ENCODE data around the gene FAM237A. TPM values are rescaled to one million over a fixed set of nuclear protein-coding genes. Genes with fewer than 3 reads are reported as not detected.

FAM237A gene
- total and polyA plus RNA-seq, 2 experiments from 2014 or later = not detected

DNA sequence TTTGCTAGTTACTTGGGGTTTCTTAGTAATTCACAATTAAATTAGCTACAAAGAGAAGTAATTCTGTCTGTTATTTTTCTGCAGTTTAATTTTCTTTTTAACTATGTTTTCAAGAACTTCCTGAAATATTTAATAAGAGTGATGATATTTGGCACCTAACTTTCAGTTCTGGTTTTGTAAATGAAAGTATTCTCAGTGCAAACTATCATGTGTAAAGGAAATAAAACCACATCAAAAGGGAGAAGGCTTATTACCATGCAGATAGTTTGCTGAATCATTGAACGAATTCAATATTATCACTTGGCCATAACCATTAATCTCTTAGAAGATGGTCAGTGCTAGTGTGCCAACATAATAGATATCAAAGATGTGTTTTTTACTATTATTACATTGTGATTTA lies 46.7 kb downstream of the FAM237A start:
- no peaks in the 10 kb centered on the region for H3F3A ChIP-seq (replicated peaks; ENCODE audit: low read depth)
- H3K4me2 ChIP-seq = no peak overlapping the region
- no peaks in the 10 kb centered on the region for H3K4me1 ChIP-seq (ENCODE audit: insufficient read depth)
- Mint-ChIP-seq H3K27me3 (ENCODE audit: insufficient read depth, low read depth, poor library complexity) (no peaks in the 10 kb centered on the region), H3K9me3 (no peaks in the 10 kb centered on the region; the same call in 2 of the 3 replicates), H3K4me1 (no peaks in the 10 kb centered on the region), H3K27ac (no peak overlapping the region), H3K4me3 (no peak overlapping the region), H3K36me3 (ENCODE audit: low read depth) (no peaks in the 10 kb centered on the region)
- no peak for DNase-seq (ENCODE audit: low spot score)
- TF ChIP-seq NANOG (IDR thresholded peaks at IDR 0.05; ENCODE audit: borderline replicate concordance) = no peak
- no peak for TF ChIP-seq CREB1 (CRISPR knock-in tag; IDR thresholded peaks at IDR 0.05; ENCODE audit: low read depth)
- no peak for TF ChIP-seq ZNF331 (CRISPR knock-in tag; IDR thresholded peaks at IDR 0.05; ENCODE audit: low read depth)
- no peak for TF ChIP-seq EZH2phosphoT487 (IDR thresholded peaks at IDR 0.05; ENCODE audit: unreplicated experiment)
- no peak for TF ChIP-seq STAT1 (IDR thresholded peaks at IDR 0.05; ENCODE audit: unreplicated experiment)
- no peak for TF ChIP-seq JUNB (IDR thresholded peaks at IDR 0.05; ENCODE audit: unreplicated experiment)
- TF ChIP-seq, protein P1, sequence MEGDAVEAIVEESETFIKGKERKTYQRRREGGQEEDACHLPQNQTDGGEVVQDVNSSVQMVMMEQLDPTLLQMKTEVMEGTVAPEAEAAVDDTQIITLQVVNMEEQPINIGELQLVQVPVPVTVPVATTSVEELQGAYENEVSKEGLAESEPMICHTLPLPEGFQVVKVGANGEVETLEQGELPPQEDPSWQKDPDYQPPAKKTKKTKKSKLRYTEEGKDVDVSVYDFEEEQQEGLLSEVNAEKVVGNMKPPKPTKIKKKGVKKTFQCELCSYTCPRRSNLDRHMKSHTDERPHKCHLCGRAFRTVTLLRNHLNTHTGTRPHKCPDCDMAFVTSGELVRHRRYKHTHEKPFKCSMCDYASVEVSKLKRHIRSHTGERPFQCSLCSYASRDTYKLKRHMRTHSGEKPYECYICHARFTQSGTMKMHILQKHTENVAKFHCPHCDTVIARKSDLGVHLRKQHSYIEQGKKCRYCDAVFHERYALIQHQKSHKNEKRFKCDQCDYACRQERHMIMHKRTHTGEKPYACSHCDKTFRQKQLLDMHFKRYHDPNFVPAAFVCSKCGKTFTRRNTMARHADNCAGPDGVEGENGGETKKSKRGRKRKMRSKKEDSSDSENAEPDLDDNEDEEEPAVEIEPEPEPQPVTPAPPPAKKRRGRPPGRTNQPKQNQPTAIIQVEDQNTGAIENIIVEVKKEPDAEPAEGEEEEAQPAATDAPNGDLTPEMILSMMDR (conservative IDR thresholded peaks at IDR 0.05; ENCODE audit: low read depth in 2 of 2) = no peak
- TF ChIP-seq, protein P2, sequence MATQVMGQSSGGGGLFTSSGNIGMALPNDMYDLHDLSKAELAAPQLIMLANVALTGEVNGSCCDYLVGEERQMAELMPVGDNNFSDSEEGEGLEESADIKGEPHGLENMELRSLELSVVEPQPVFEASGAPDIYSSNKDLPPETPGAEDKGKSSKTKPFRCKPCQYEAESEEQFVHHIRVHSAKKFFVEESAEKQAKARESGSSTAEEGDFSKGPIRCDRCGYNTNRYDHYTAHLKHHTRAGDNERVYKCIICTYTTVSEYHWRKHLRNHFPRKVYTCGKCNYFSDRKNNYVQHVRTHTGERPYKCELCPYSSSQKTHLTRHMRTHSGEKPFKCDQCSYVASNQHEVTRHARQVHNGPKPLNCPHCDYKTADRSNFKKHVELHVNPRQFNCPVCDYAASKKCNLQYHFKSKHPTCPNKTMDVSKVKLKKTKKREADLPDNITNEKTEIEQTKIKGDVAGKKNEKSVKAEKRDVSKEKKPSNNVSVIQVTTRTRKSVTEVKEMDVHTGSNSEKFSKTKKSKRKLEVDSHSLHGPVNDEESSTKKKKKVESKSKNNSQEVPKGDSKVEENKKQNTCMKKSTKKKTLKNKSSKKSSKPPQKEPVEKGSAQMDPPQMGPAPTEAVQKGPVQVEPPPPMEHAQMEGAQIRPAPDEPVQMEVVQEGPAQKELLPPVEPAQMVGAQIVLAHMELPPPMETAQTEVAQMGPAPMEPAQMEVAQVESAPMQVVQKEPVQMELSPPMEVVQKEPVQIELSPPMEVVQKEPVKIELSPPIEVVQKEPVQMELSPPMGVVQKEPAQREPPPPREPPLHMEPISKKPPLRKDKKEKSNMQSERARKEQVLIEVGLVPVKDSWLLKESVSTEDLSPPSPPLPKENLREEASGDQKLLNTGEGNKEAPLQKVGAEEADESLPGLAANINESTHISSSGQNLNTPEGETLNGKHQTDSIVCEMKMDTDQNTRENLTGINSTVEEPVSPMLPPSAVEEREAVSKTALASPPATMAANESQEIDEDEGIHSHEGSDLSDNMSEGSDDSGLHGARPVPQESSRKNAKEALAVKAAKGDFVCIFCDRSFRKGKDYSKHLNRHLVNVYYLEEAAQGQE (IDR thresholded peaks at IDR 0.05; ENCODE audit: unreplicated experiment) = no peak
- TF ChIP-seq, protein P3, sequence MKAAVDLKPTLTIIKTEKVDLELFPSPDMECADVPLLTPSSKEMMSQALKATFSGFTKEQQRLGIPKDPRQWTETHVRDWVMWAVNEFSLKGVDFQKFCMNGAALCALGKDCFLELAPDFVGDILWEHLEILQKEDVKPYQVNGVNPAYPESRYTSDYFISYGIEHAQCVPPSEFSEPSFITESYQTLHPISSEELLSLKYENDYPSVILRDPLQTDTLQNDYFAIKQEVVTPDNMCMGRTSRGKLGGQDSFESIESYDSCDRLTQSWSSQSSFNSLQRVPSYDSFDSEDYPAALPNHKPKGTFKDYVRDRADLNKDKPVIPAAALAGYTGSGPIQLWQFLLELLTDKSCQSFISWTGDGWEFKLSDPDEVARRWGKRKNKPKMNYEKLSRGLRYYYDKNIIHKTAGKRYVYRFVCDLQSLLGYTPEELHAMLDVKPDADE (IDR thresholded peaks at IDR 0.05) = no peak
- TF ChIP-seq POLR2AphosphoS5 (IDR thresholded peaks at IDR 0.05; ENCODE audit: low read depth) = no peak
- TF ChIP-seq EZH2 (IDR thresholded peaks at IDR 0.05; ENCODE audit: low read depth, unreplicated experiment) = no peak
- H3K79me2 ChIP-seq (replicated peaks; ENCODE audit: insufficient read depth) = no peaks in the 10 kb centered on the region
- no peaks in the 10 kb centered on the region for H4K20me1 ChIP-seq (replicated peaks; ENCODE audit: insufficient read depth)
- H3K27ac ChIP-seq (ENCODE audit: low read depth) = no peak overlapping the region
- H3K27me3 ChIP-seq (ENCODE audit: insufficient read depth) = no peaks in the 10 kb centered on the region
- no peak overlapping the region for H3K4me3 ChIP-seq
- no peak overlapping the region for H2AFZ ChIP-seq
- H3K36me3 ChIP-seq (ENCODE audit: insufficient read depth) = no peaks in the 10 kb centered on the region
- no peak for ATAC-seq
- no peaks in the 10 kb centered on the region for H3K9me2 ChIP-seq (ENCODE audit: insufficient read depth)

Measured in GM23338 (cell line).